OCI-LY7 (cell line): ENCODE measurements around the gene ZNF648.

ENCODE experiments used
- EZH2phosphoT487 ChIP-seq: fragments of 200-600 bp; sonication (generic); IDR thresholded peaks from 2 replicates; pipeline ENCODE4 v1.6.1; 2018; ENCODE audit warnings: low read depth, borderline replicate concordance, mild to moderate bottlenecking, mixed run types, antibody characterized with exemption, low read length, moderate library complexity, mixed read lengths
- TF ChIP-seq, protein P1 (sequence below): fragments of 200-600 bp; sonication (generic); conservative IDR thresholded peaks from 2 replicates; pipeline ENCODE4 v1.5.1; 2014; ENCODE audit warnings: mild to moderate bottlenecking, antibody characterized with exemption, low read length, moderate library complexity, mixed read lengths

- TF ChIP-seq EZH2phosphoT487: no peak
- TF ChIP-seq, protein P1, sequence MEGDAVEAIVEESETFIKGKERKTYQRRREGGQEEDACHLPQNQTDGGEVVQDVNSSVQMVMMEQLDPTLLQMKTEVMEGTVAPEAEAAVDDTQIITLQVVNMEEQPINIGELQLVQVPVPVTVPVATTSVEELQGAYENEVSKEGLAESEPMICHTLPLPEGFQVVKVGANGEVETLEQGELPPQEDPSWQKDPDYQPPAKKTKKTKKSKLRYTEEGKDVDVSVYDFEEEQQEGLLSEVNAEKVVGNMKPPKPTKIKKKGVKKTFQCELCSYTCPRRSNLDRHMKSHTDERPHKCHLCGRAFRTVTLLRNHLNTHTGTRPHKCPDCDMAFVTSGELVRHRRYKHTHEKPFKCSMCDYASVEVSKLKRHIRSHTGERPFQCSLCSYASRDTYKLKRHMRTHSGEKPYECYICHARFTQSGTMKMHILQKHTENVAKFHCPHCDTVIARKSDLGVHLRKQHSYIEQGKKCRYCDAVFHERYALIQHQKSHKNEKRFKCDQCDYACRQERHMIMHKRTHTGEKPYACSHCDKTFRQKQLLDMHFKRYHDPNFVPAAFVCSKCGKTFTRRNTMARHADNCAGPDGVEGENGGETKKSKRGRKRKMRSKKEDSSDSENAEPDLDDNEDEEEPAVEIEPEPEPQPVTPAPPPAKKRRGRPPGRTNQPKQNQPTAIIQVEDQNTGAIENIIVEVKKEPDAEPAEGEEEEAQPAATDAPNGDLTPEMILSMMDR: no peak
Measured at GRCh38 chr1:182066934-182067333, 5.4 kb upstream of the ZNF648 start.
